Measurements from ENCODE around the gene MYO10.

The MYO10 gene

DNA sequence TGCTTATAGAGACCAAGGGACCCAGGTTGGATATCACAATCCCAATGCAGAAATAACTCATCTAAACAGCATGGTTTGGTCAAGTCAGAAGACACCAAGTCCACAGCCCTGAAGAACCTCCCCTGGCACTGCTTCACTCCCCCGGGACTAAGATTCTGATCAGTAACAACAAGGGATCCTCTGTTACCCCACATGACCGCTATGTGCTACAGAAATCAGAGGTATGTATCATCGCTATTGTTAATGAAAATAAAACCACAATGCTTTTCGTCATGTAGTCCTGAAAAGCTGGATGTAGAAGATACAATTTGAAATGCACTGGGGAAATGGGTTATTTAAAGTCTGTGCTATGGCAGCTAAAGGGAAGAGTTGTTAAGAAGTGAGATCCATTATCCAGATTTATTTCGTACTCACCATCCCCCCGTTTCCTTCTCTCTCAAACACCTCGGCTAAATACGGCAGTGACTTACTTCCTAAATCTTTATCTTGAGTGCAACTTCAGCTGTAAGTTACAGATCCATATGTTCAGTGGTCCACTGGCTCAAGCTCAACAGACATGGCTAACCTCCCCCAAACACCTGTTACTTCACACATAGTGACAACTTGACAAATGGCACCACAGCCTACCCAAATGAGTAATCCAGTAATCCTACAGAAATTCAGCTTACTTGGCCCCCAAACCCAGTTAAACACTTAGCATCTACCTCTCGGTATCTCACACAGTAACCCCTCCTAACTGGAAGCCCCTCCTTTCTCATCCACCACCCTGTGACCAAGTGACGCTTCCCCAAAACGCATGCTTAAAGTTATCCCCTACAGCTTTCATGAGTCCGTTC, 129.2 kb downstream of the MYO10 start:
- no peak for DNase-seq (ENCODE audit: low read depth)
- TF ChIP-seq, protein P1, sequence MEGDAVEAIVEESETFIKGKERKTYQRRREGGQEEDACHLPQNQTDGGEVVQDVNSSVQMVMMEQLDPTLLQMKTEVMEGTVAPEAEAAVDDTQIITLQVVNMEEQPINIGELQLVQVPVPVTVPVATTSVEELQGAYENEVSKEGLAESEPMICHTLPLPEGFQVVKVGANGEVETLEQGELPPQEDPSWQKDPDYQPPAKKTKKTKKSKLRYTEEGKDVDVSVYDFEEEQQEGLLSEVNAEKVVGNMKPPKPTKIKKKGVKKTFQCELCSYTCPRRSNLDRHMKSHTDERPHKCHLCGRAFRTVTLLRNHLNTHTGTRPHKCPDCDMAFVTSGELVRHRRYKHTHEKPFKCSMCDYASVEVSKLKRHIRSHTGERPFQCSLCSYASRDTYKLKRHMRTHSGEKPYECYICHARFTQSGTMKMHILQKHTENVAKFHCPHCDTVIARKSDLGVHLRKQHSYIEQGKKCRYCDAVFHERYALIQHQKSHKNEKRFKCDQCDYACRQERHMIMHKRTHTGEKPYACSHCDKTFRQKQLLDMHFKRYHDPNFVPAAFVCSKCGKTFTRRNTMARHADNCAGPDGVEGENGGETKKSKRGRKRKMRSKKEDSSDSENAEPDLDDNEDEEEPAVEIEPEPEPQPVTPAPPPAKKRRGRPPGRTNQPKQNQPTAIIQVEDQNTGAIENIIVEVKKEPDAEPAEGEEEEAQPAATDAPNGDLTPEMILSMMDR (IDR thresholded peaks at IDR 0.05; ENCODE audit: insufficient read depth, low read depth, low read length, missing control alignments): no peak
- no peak overlapping the region for H3K4me3 ChIP-seq (ENCODE audit: low read length)

DNA sequence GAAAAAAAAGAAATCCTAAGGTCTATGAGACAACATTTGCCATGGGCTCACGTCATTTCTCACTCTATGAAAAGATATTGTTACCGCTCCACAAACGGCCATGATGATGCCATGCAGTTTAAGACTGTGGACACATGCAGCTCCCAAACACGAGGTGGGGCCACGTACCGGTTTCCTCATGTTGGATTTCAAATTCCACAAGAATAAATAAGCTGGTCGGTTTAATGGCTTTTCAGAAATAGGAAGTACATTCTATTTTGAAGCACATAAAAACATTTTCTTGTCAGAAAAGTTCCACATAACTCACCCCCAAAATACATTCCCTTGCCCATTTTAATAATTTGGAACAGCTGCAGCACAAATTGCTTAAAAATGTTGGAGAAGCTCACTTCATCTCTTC, 130.6 kb downstream of the MYO10 start:
- H3K4me3 ChIP-seq (ENCODE audit: low read length): no peak overlapping the region
- TF ChIP-seq, protein P1 (IDR thresholded peaks at IDR 0.05; ENCODE audit: insufficient read depth, low read depth, low read length, missing control alignments): no peak
- no peak for DNase-seq (ENCODE audit: low read depth)

GRCh38 chr5:16803831-16804230, 132.3 kb downstream of the MYO10 start:
- TF ChIP-seq, protein P1 (IDR thresholded peaks at IDR 0.05; ENCODE audit: insufficient read depth, low read depth, low read length, missing control alignments): no peak
- DNase-seq (ENCODE audit: low read depth): no peak
- no peak overlapping the region for H3K4me3 ChIP-seq (ENCODE audit: low read length)

GRCh38 chr5:16800477-16800876, 135.6 kb downstream of the MYO10 start:
- H3K4me3 ChIP-seq (ENCODE audit: low read length): no peak overlapping the region
- TF ChIP-seq, protein P1 (IDR thresholded peaks at IDR 0.05; ENCODE audit: insufficient read depth, low read depth, low read length, missing control alignments): no peak
- DNase-seq (ENCODE audit: low read depth): no peak

- TF ChIP-seq, protein P1 (IDR thresholded peaks at IDR 0.05; ENCODE audit: insufficient read depth, low read depth, low read length, missing control alignments): no peak
- H3K4me3 ChIP-seq (ENCODE audit: low read length): no peak overlapping the region
- no peak for DNase-seq (ENCODE audit: low read depth)
Observed at GRCh38 chr5:16799796-16800195, 136.3 kb downstream of the MYO10 start.

- H3K4me3 ChIP-seq (ENCODE audit: low read length): no peak overlapping the region
- TF ChIP-seq, protein P1 (IDR thresholded peaks at IDR 0.05; ENCODE audit: insufficient read depth, low read depth, low read length, missing control alignments): no peak
- no peak for DNase-seq (ENCODE audit: low read depth)
Observed at GRCh38 chr5:16797951-16798350, 138.1 kb downstream of the MYO10 start.
